Calu3 (cell line): ENCODE data around the gene SEPTIN10. TPM values are rescaled to one million over a fixed set of nuclear protein-coding genes. Genes with fewer than 3 reads are reported as not detected.
"Not testable (repeated sequence)": the region's sequence is repeated elsewhere in the genome, so short reads cannot be mapped to it uniquely, and the experiment has no call there.

Source experiments
- BruUV-seq: library from RNA; stranded (reverse); fragments of 400-500 nt; replicated peaks from 2 replicates; lab custom pipeline; 2021; lab: Mats Ljungman, UMichigan
- CTCF ChIA-PET: fragments of 300-600 bp; sonication (Branson Sonifier 250); formaldehyde crosslinking; loops from one replicate; lab custom pipeline; 2022; ENCODE audit warnings: antibody characterized with exemption; lab: Charles Lee
- DNase-seq: peaks from one replicate; pipeline ENCODE4 v3.0.0; 2022
- H3K27ac Mint-ChIP-seq: one replicate; pipeline ENCODE4 v1.8.0; 2022; ENCODE audit warnings: mixed read lengths; ENCODE audit not compliant: unreplicated experiment
- H3K27me3 Mint-ChIP-seq: one replicate; pipeline ENCODE4 v1.8.0; 2022; ENCODE audit warnings: mixed read lengths; ENCODE audit not compliant: unreplicated experiment
- H3K36me3 Mint-ChIP-seq: one replicate; pipeline ENCODE4 v1.8.0; 2022; ENCODE audit warnings: mild to moderate bottlenecking, moderate library complexity, mixed read lengths; ENCODE audit not compliant: insufficient read depth, unreplicated experiment
- H3K4me1 Mint-ChIP-seq: one replicate; pipeline ENCODE4 v1.8.0; 2022; ENCODE audit warnings: mild to moderate bottlenecking, low read depth, mixed read lengths; ENCODE audit not compliant: unreplicated experiment
- H3K4me3 Mint-ChIP-seq: one replicate; pipeline ENCODE4 v1.8.0; 2022; ENCODE audit warnings: mild to moderate bottlenecking, low read depth, moderate library complexity, mixed read lengths; ENCODE audit not compliant: unreplicated experiment
- H3K9me3 Mint-ChIP-seq: one replicate; pipeline ENCODE4 v1.8.0; 2022; ENCODE audit warnings: low read depth, mixed read lengths; ENCODE audit not compliant: unreplicated experiment
- CTCF ChIP-seq: fragments of 200-600 bp; IDR thresholded peaks from one replicate; pipeline ENCODE4 v1.8.0; 2022; ENCODE audit warnings: antibody characterized with exemption; ENCODE audit not compliant: unreplicated experiment
- intact Hi-C: fragments of 100-400 bp; cut with micrococcal nuclease; formaldehyde crosslinking; loops from one replicate; pipeline ENCODE4 v1.10.0; 2022; ENCODE audit not compliant: unreplicated experiment
- total RNA-seq: library from RNA; stranded (reverse); gene quantifications from 2 replicates; pipeline ENCODE4 v1.2.3, GENCODE V29; 2022

SEPTIN10 gene
- total RNA-seq, 1 experiment from 2014 or later, result 72.2 TPM

GRCh38 chr2:109644571-109645275 is 31.0 kb upstream of the SEPTIN10 start:
- no TSS peak for BruUV-seq
- peak; percentile 24 for DNase-seq

GRCh38 chr2:109640000-109640399 is 26.2 kb upstream of the SEPTIN10 start:
- H3K9me3 Mint-ChIP-seq, H3K27ac Mint-ChIP-seq, H3K36me3 Mint-ChIP-seq, CTCF ChIA-PET, H3K4me3 Mint-ChIP-seq, DNase-seq, H3K27me3 Mint-ChIP-seq, BruUV-seq, intact Hi-C loops: not testable (repeated sequence)
- H3K4me1 Mint-ChIP-seq, result peaks cover 17% of the 10 kb centered on the region

More at GRCh38 chr2:109644571-109645275, 31.0 kb upstream of the SEPTIN10 start:
- no peaks in the 10 kb centered on the region for H3K27me3 Mint-ChIP-seq
- H3K9me3 Mint-ChIP-seq, result no peaks in the 10 kb centered on the region
- no peak for TF ChIP-seq CTCF
- H3K4me3 Mint-ChIP-seq, result no peak overlapping the region
- H3K27ac Mint-ChIP-seq, result no peak overlapping the region
- CTCF ChIA-PET, result interaction anchor here (1.2 to 1.4 kb wide), 2 partner anchors 46 to 49 kb away, joined by 3 read pairs; no protein-coding TSS in a partner anchor
- intact Hi-C loops, result no loop called here
- H3K4me1 Mint-ChIP-seq, result peaks cover 9% of the 10 kb centered on the region
- no peaks in the 10 kb centered on the region for H3K36me3 Mint-ChIP-seq

GRCh38 chr2:109638795-109639194 is 25.0 kb upstream of the SEPTIN10 start:
- Mint-ChIP-seq H3K9me3 (no peaks in the 10 kb centered on the region), H3K4me3 (no peak overlapping the region), H3K27ac (no peak overlapping the region), H3K27me3 (no peaks in the 10 kb centered on the region), H3K36me3 (no peaks in the 10 kb centered on the region), H3K4me1 (peaks cover 9% of the 10 kb centered on the region)
- no peak for DNase-seq
- intact Hi-C loops, result no loop called here
- no TSS peak for BruUV-seq
- CTCF ChIA-PET, result no interaction called here
- TF ChIP-seq CTCF, result no peak

- DNase-seq, result no peak
- no peak overlapping the region for H3K4me3 Mint-ChIP-seq
These were observed 24.2 kb upstream of the SEPTIN10 start for GRCh38 chr2:109637749-109638570.

More at GRCh38 chr2:109637749-109638570, 24.2 kb upstream of the SEPTIN10 start:
- TF ChIP-seq CTCF, result no peak
- H3K27me3 Mint-ChIP-seq, result no peaks in the 10 kb centered on the region
- BruUV-seq, result no TSS peak
- H3K36me3 Mint-ChIP-seq, result peaks cover 5% of the 10 kb centered on the region
- H3K9me3 Mint-ChIP-seq, result no peaks in the 10 kb centered on the region
- H3K4me1 Mint-ChIP-seq, result peaks cover 14% of the 10 kb centered on the region
- intact Hi-C loops, result no loop called here
- no peak overlapping the region for H3K27ac Mint-ChIP-seq
- CTCF ChIA-PET, result no interaction called here
